SU-DHL-6 (cell line): ENCODE data around the gene TLK1.

Experiments
- CTCF ChIP-seq: fragments of 200-600 bp; sonication (generic); IDR thresholded peaks from one replicate; pipeline ENCODE4 v1.5.1; 2017; ENCODE audit warnings: antibody characterized with exemption, mild to moderate bottlenecking, low read length, moderate library complexity; ENCODE audit not compliant: insufficient read depth, poor library complexity, severe bottlenecking
- EZH2phosphoT487 ChIP-seq: fragments of 200-600 bp; sonication (generic), shearing (Covaris generic); conservative IDR thresholded peaks from 2 replicates; pipeline ENCODE4 v1.6.1; 2018; ENCODE audit warnings: mild to moderate bottlenecking, antibody characterized with exemption, low read length, moderate library complexity, mixed read lengths

GRCh38 chr2:171146633-171147032 is 14.1 kb downstream of the TLK1 start:
- TF ChIP-seq CTCF, result no peak
- no peak for TF ChIP-seq EZH2phosphoT487
